ENCODE results near the gene NAB2. TPM values are rescaled to one million over a fixed set of nuclear protein-coding genes. Genes with fewer than 3 reads are reported as not detected.
A peak's percentile ranks its signal among the peaks of the same experiment; 100 is the strongest.

Gene NAB2
- total and polyA plus RNA-seq, 10 of the 15 experiments (the other 5 are each of a cell fraction or from before 2014, with no cell fraction given), result 0.35 to 35.2 (median 15.3) TPM

- TF ChIP-seq ZBTB40 (IDR thresholded peaks at IDR 0.05; ENCODE audit: borderline replicate concordance) (no peak), EP300 (IDR thresholded peaks at IDR 0.05; ENCODE audit: borderline replicate concordance in 1 of 2, control insufficient read depth in 1 of 2, low read depth in 2 of 2, low read length in 2 of 2) (no peak), ZNF24 (IDR thresholded peaks at IDR 0.05) (no peak), SKIL (IDR thresholded peaks at IDR 0.05; ENCODE audit: low read depth, poor library complexity, severe bottlenecking) (no peak), MEF2B (IDR thresholded peaks at IDR 0.05; ENCODE audit: partially characterized antibody, poor library complexity, severe bottlenecking) (no peak), CEBPB (IDR thresholded peaks at IDR 0.05; ENCODE audit: borderline replicate concordance in 1 of 2, low read depth in 2 of 2, low read length in 2 of 2) (no peak), TCF12 (IDR thresholded peaks at IDR 0.05; ENCODE audit: low read depth, low read length) (0 out of 2 replicates have a peak, but pooled peaks have one; percentile 4), EED (IDR thresholded peaks at IDR 0.05; ENCODE audit: low read depth) (peak; percentile 54; the same call in 1 of the 2 replicates), CBX5 (IDR thresholded peaks at IDR 0.05; ENCODE audit: low read depth) (no peak), CREM (IDR thresholded peaks at IDR 0.05; ENCODE audit: low read depth) (no peak), BCL3 (IDR thresholded peaks at IDR 0.05; ENCODE audit: borderline replicate concordance, insufficient read depth, low read depth, low read length, poor library complexity, severe bottlenecking) (peak; percentile 12), CBX3 (IDR thresholded peaks at IDR 0.05; ENCODE audit: borderline replicate concordance, low read depth) (no peak), IKZF1 (conservative IDR thresholded peaks at IDR 0.05) (0 out of 2 replicates have a peak, but pooled peaks have one; percentile 20), HDAC6 (IDR thresholded peaks at IDR 0.05; ENCODE audit: unreplicated experiment) (no peak), ZSCAN29 (IDR thresholded peaks at IDR 0.05) (no peak), NRF1 (conservative IDR thresholded peaks at IDR 0.05; ENCODE audit: low read depth, low read length) (no peak), POLR2AphosphoS2 (IDR thresholded peaks at IDR 0.05; ENCODE audit: low read depth, low read length) (no peak), STAT1 (conservative IDR thresholded peaks at IDR 0.05) (no peak), RUNX3 (IDR thresholded peaks at IDR 0.05; ENCODE audit: low read length) (peak; percentile 36; the same call in 1 of the 2 replicates), ZNF622 (IDR thresholded peaks at IDR 0.05) (no peak), TCF3 (IDR thresholded peaks at IDR 0.05; ENCODE audit: borderline replicate concordance, insufficient read depth, low read depth, low read length) (peak; percentile 54; the same call in 1 of the 2 replicates)
Observed at GRCh38 chr12:57118711-57119271, 29.9 kb downstream of the NAB2 start (continued).
